ENCODE data around the gene CBFA2T3. TPM values are rescaled to one million over a fixed set of nuclear protein-coding genes. Genes with fewer than 3 reads are reported as not detected.

CBFA2T3 gene
- polyA plus RNA-seq, 1 experiment: not detected

GRCh38 chr16:88888057-88888456 is 89.0 kb downstream of the CBFA2T3 start:
- ChIA-PET POLR2A (no interaction called here), CTCF (interaction anchor here (1.8 kb wide), 1 partner anchor 31 kb away, joined by 8 read pairs; the partner anchor contains the start of genes GALNS and TRAPPC2L)
- TF ChIP-seq, protein P1, sequence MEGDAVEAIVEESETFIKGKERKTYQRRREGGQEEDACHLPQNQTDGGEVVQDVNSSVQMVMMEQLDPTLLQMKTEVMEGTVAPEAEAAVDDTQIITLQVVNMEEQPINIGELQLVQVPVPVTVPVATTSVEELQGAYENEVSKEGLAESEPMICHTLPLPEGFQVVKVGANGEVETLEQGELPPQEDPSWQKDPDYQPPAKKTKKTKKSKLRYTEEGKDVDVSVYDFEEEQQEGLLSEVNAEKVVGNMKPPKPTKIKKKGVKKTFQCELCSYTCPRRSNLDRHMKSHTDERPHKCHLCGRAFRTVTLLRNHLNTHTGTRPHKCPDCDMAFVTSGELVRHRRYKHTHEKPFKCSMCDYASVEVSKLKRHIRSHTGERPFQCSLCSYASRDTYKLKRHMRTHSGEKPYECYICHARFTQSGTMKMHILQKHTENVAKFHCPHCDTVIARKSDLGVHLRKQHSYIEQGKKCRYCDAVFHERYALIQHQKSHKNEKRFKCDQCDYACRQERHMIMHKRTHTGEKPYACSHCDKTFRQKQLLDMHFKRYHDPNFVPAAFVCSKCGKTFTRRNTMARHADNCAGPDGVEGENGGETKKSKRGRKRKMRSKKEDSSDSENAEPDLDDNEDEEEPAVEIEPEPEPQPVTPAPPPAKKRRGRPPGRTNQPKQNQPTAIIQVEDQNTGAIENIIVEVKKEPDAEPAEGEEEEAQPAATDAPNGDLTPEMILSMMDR (IDR thresholded peaks at IDR 0.05; ENCODE audit: insufficient read depth, low read depth, low read length): no peak
- no peak for DNase-seq (ENCODE audit: low read depth)
- Histone ChIP-seq H3K4me3 (ENCODE audit: low read depth, low read length) (no peak overlapping the region), H3K27me3 (ENCODE audit: control insufficient read depth, insufficient read depth, low read length) (no peaks in the 10 kb centered on the region), H3K36me3 (ENCODE audit: control insufficient read depth, insufficient read depth, low read length) (no peaks in the 10 kb centered on the region)

- H3K36me3 ChIP-seq (ENCODE audit: control insufficient read depth, insufficient read depth, low read length): no peaks in the 10 kb centered on the region
- ChIA-PET POLR2A (no interaction called here), CTCF (interaction anchor here (0.6 to 1.8 kb wide), 2 partner anchors 14 to 30 kb away, joined by 3 to 8 read pairs; partner anchors contain the start of genes GALNS and TRAPPC2L)
- DNase-seq (ENCODE audit: low read depth): no peak
- H3K27me3 ChIP-seq (ENCODE audit: control insufficient read depth, insufficient read depth, low read length): no peaks in the 10 kb centered on the region
- TF ChIP-seq, protein P1 (IDR thresholded peaks at IDR 0.05; ENCODE audit: insufficient read depth, low read depth, low read length): 0 out of 2 replicates have a peak, but pooled peaks have one; percentile 14
- no peak overlapping the region for H3K4me3 ChIP-seq (ENCODE audit: low read depth, low read length)
Observed at GRCh38 chr16:88886845-88887521, 90.0 kb downstream of the CBFA2T3 start.

DNA sequence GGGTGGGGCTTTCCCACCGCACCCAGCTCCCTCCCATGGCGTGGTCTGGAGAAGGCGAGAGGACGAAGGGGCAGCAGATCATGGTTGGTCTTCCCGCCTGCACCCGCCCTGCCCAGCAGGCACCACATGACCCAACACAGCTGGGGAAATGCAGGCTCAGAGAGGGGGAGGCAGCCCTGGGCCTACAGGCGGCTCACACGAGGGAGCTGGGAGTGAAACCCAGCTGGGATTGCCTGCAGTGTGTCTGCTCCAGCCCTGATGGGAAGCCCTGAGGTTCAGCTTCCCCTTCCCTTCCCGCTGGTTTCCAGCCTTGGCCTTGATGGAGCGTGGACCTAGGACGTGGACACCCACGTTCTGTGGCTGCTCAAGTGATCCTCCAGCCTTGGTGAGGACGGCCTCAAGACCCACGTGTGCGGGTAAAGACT is 90.6 kb downstream of the CBFA2T3 start:
- no peak for DNase-seq (ENCODE audit: low read depth)
- H3K36me3 ChIP-seq (ENCODE audit: control insufficient read depth, insufficient read depth, low read length): no peaks in the 10 kb centered on the region
- POLR2A ChIA-PET: no interaction called here
- H3K27me3 ChIP-seq (ENCODE audit: control insufficient read depth, insufficient read depth, low read length): no peaks in the 10 kb centered on the region
- H3K4me3 ChIP-seq (ENCODE audit: low read depth, low read length): no peak overlapping the region
- TF ChIP-seq, protein P1 (IDR thresholded peaks at IDR 0.05; ENCODE audit: insufficient read depth, low read depth, low read length): no peak
- CTCF ChIA-PET: interaction anchor here (1.8 kb wide), 1 partner anchor 29 kb away, joined by 8 read pairs; the partner anchor contains the start of genes GALNS and TRAPPC2L

- DNase-seq (ENCODE audit: low read depth): no peak
- Histone ChIP-seq H3K4me3 (ENCODE audit: low read depth, low read length) (no peak overlapping the region), H3K36me3 (ENCODE audit: control insufficient read depth, insufficient read depth, low read length) (no peaks in the 10 kb centered on the region), H3K27me3 (ENCODE audit: control insufficient read depth, insufficient read depth, low read length) (no peaks in the 10 kb centered on the region)
- TF ChIP-seq, protein P1 (IDR thresholded peaks at IDR 0.05; ENCODE audit: insufficient read depth, low read depth, low read length): no peak
- CTCF ChIA-PET: no interaction called here
- POLR2A ChIA-PET: no interaction called here
Observed at GRCh38 chr16:88885693-88886280, 91.2 kb downstream of the CBFA2T3 start.

DNA sequence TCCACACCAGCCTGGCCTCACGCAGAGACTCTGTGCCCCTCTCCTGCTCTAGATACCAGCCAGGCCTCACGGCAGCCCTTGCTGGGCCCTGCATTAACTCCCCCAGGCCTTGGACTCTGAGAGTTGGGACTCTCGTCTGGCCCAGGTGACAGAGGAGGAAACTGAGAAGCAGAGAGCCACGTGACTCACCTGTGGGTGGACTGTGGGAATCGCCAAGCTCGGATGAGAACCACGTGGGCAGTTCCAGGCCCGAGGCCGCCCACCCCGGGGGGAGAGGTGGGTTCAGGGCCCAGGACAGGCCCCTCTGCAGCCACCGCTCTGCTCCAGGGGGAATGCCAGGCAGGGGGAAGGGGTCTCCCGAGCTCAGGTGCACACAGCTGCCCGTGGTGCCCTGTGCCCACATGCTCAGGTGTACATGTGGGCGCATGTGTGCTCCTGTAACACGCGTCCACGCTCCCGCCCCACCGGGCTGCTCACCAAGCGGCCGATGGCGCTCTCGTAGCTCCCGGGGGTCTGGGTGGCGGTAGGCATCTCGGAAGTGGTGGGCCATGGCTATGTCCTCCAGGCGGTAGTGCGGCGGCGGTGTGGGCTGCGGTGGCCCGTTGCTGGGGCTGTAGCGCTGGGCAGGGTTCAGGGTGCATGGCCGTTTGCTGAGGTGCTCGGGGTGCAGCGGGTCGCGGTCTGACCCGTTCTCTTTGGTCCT is 92.3 kb downstream of the CBFA2T3 start:
- no peaks in the 10 kb centered on the region for H3K27me3 ChIP-seq (ENCODE audit: control insufficient read depth, insufficient read depth, low read length)
- ChIA-PET POLR2A (no interaction called here), CTCF (no interaction called here)
- H3K36me3 ChIP-seq (ENCODE audit: control insufficient read depth, insufficient read depth, low read length): no peaks in the 10 kb centered on the region
- TF ChIP-seq, protein P1 (IDR thresholded peaks at IDR 0.05; ENCODE audit: insufficient read depth, low read depth, low read length): no peak
- DNase-seq (ENCODE audit: low read depth): no peak
- H3K4me3 ChIP-seq (ENCODE audit: low read depth, low read length): no peak overlapping the region

Data from BJ (cell line).